Measurements from ENCODE around the gene GPHN.
"Not testable (repeated sequence)": the region's sequence is repeated elsewhere in the genome, so short reads cannot be mapped to it uniquely, and the experiment has no call there.

The GPHN gene

GRCh38 chr14:66498311-66498710 is 9.6 kb upstream of the GPHN start:
- no peak for DNase-seq (ENCODE audit: low read depth)
- no peak overlapping the region for H3K4me3 ChIP-seq (ENCODE audit: low read depth, low read length)
- TF ChIP-seq CTCF (IDR thresholded peaks at IDR 0.05; ENCODE audit: low read depth, low read length, missing control alignments): no peak

- DNase-seq (ENCODE audit: low read depth): no peak
- no peak for TF ChIP-seq CTCF (IDR thresholded peaks at IDR 0.05; ENCODE audit: low read depth, low read length, missing control alignments)
- H3K4me3 ChIP-seq (ENCODE audit: low read depth, low read length): no peak overlapping the region
Observed at GRCh38 chr14:66501592-66501991, 6.4 kb upstream of the GPHN start.

GRCh38 chr14:66502836-66503235 is 5.1 kb upstream of the GPHN start:
- not testable (repeated sequence) for H3K4me3 ChIP-seq (ENCODE audit: low read depth, low read length); DNase-seq (ENCODE audit: low read depth)

GRCh38 chr14:66503532-66503931 is 4.4 kb upstream of the GPHN start:
- H3K4me3 ChIP-seq (ENCODE audit: low read depth, low read length): no peak overlapping the region
- no peak for DNase-seq (ENCODE audit: low read depth)
- TF ChIP-seq CTCF (IDR thresholded peaks at IDR 0.05; ENCODE audit: low read depth, low read length, missing control alignments): no peak

GRCh38 chr14:66507181-66507721 is 696 bp upstream of the GPHN start:
- no peak for TF ChIP-seq CTCF (IDR thresholded peaks at IDR 0.05; ENCODE audit: low read depth, low read length, missing control alignments)
- no peak for DNase-seq (ENCODE audit: low read depth)
- peak overlapping the region; percentile 96 for H3K4me3 ChIP-seq (ENCODE audit: low read depth, low read length)

- H3K4me3 ChIP-seq (ENCODE audit: low read depth, low read length): peak overlapping the region; percentile 96
- no peak for DNase-seq (ENCODE audit: low read depth)
- no peak for TF ChIP-seq CTCF (IDR thresholded peaks at IDR 0.05; ENCODE audit: low read depth, low read length, missing control alignments)
Observed at GRCh38 chr14:66508547-66508845, 549 bp downstream of the GPHN start.

- peak overlapping the region; percentile 96 for H3K4me3 ChIP-seq (ENCODE audit: low read depth, low read length)
- DNase-seq (ENCODE audit: low read depth): no peak
- TF ChIP-seq CTCF (IDR thresholded peaks at IDR 0.05; ENCODE audit: low read depth, low read length, missing control alignments): no peak
Observed at GRCh38 chr14:66508846-66509621, 1.1 kb downstream of the GPHN start.

All from GM12864 (cell line).